HEK293T (cell line): Measurements from ENCODE around the gene KRCC1.

Experiments used
- FOXK2 ChIP-seq: fragments of 450-650 bp; IDR thresholded peaks from 2 replicates; pipeline ENCODE4 v1.6.1; 2016; ENCODE audit warnings: mild to moderate bottlenecking
- HDGF ChIP-seq: fragments of 450-650 bp; IDR thresholded peaks from 2 replicates; pipeline ENCODE4 v1.6.1; 2017; ENCODE audit warnings: antibody characterized with exemption, borderline replicate concordance
- LEF1 ChIP-seq: fragments of 450-650 bp; IDR thresholded peaks from 2 replicates; pipeline ENCODE4 v1.6.1; 2017; ENCODE audit warnings: mild to moderate bottlenecking, borderline replicate concordance
- SP1 ChIP-seq: fragments of 450-650 bp; IDR thresholded peaks from 2 replicates; pipeline ENCODE4 v1.6.1; 2017
- ZNF384 ChIP-seq: fragments of 450-650 bp; IDR thresholded peaks from 2 replicates; pipeline ENCODE4 v1.6.1; 2016
- TF ChIP-seq, protein P1 (sequence below): fragments of 450-650 bp; IDR thresholded peaks from 2 replicates; pipeline ENCODE4 v1.6.1; 2016

DNA sequence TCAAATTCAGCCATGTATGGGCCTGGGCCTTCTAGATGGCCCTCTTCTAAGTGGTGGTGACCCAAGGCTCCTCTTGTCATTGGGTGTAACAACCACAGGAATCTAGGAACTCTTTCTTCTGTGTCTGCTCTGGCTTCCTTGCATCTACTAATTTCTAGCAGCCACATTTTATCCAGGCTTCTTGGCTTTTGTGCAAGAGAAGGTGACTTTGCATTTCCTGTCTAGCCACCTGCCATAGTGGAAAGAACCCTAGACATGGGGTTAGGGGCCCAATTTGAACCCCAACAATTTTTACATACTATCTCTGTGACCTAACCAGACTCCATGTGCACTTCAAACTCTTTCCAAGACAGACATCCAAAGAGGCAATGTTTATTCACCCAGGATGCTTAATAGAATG, 37.2 kb upstream of the KRCC1 start:
- TF ChIP-seq FOXK2 (no peak), SP1 (no peak), HDGF (no peak), LEF1 (no peak), ZNF384 (no peak)
- TF ChIP-seq, protein P1, sequence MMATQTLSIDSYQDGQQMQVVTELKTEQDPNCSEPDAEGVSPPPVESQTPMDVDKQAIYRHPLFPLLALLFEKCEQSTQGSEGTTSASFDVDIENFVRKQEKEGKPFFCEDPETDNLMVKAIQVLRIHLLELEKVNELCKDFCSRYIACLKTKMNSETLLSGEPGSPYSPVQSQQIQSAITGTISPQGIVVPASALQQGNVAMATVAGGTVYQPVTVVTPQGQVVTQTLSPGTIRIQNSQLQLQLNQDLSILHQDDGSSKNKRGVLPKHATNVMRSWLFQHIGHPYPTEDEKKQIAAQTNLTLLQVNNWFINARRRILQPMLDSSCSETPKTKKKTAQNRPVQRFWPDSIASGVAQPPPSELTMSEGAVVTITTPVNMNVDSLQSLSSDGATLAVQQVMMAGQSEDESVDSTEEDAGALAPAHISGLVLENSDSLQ = no peak
